ENCODE measurements around the gene PDLIM5. TPM values are rescaled to one million over a fixed set of nuclear protein-coding genes. Genes with fewer than 3 reads are reported as not detected.

Gene PDLIM5
- total RNA-seq, 4 donors from 2014 or later = 62.9 to 133 (median 110) TPM

GRCh38 chr4:94686086-94686485 is 234.3 kb downstream of the PDLIM5 start:
- H3K27ac ChIP-seq = no peak overlapping the region
- intact Hi-C loops (cut with DNase I; ENCODE audit: low total_unique reads) (no loop called here), in situ Hi-C loops (cut with MboI; ENCODE audit: low pct_ligation_motif_present in 1 of 4, low pct_unique_long_range_greater_than_20kb in 1 of 4, low sequenced_read_pairs in 3 of 4) (no loop called here)
- no peak for DNase-seq
- WGBS, 2 donors (ENCODE audit: low coverage in 1 of 2) = 94 to 100% methylated on average over 2 to 5 of the region's 5 CpGs
- no peaks in the 10 kb centered on the region for H3K36me3 ChIP-seq
- no peaks in the 10 kb centered on the region for H3K4me1 ChIP-seq
- TF ChIP-seq POLR2AphosphoS5 (IDR thresholded peaks at IDR 0.05) = no peak
- H3K9me3 ChIP-seq = no peaks in the 10 kb centered on the region
- H3K4me3 ChIP-seq = no peak overlapping the region
- no peaks in the 10 kb centered on the region for H3K27me3 ChIP-seq

GRCh38 chr4:94689155-94689860 is 237.6 kb downstream of the PDLIM5 start:
- in situ Hi-C loops (cut with MboI; ENCODE audit: low pct_ligation_motif_present in 1 of 4, low pct_unique_long_range_greater_than_20kb in 1 of 4, low sequenced_read_pairs in 3 of 4) (no loop called here), intact Hi-C loops (cut with DNase I; ENCODE audit: low total_unique reads) (no loop called here)

GRCh38 chr4:94690851-94691254 is 239.1 kb downstream of the PDLIM5 start:
- Histone ChIP-seq H3K27ac (no peak overlapping the region), H3K9me3 (no peaks in the 10 kb centered on the region), H3K4me3 (no peak overlapping the region), H3K36me3 (no peaks in the 10 kb centered on the region), H3K4me1 (no peaks in the 10 kb centered on the region), H3K27me3 (no peaks in the 10 kb centered on the region)
- no peak for DNase-seq
- intact Hi-C loops (cut with DNase I; ENCODE audit: low total_unique reads) (no loop called here), in situ Hi-C loops (cut with MboI; ENCODE audit: low pct_ligation_motif_present in 1 of 4, low pct_unique_long_range_greater_than_20kb in 1 of 4, low sequenced_read_pairs in 3 of 4) (no loop called here)
- TF ChIP-seq POLR2AphosphoS5 (IDR thresholded peaks at IDR 0.05) (no peak), POLR2A (IDR thresholded peaks at IDR 0.05) (no peak), EP300 (IDR thresholded peaks at IDR 0.05; ENCODE audit: low read depth) (no peak)
- WGBS, 2 donors (ENCODE audit: low coverage in 1 of 2) = 43 to 56% methylated on average over 4 of the region's 4 CpGs

More at GRCh38 chr4:94689155-94689860, 237.6 kb downstream of the PDLIM5 start:
- no peaks in the 10 kb centered on the region for H3K4me1 ChIP-seq
- H3K9me3 ChIP-seq = no peaks in the 10 kb centered on the region
- WGBS, 2 donors (ENCODE audit: low coverage in 1 of 2) = 58 to 59% methylated on average over 4 of the region's 4 CpGs
- no peak overlapping the region for H3K27ac ChIP-seq
- no peaks in the 10 kb centered on the region for H3K36me3 ChIP-seq
- H3K4me3 ChIP-seq = no peak overlapping the region
- no peak for TF ChIP-seq CTCF (IDR thresholded peaks at IDR 0.05)
- H3K27me3 ChIP-seq = no peaks in the 10 kb centered on the region
- no peak for DNase-seq

- WGBS, 2 donors (ENCODE audit: low coverage in 1 of 2) = 89 to 100% methylated on average over 1 of the region's 1 CpG
- TF ChIP-seq CTCF (IDR thresholded peaks at IDR 0.05) (no peak), POLR2AphosphoS5 (IDR thresholded peaks at IDR 0.05) (no peak), POLR2A (IDR thresholded peaks at IDR 0.05) (no peak), EP300 (IDR thresholded peaks at IDR 0.05; ENCODE audit: low read depth) (no peak)
- in situ Hi-C loops (cut with MboI; ENCODE audit: low pct_ligation_motif_present in 1 of 4, low pct_unique_long_range_greater_than_20kb in 1 of 4, low sequenced_read_pairs in 3 of 4) = no loop called here
- H3K4me1 ChIP-seq = no peaks in the 10 kb centered on the region
- no peak overlapping the region for H3K27ac ChIP-seq
- intact Hi-C loops (cut with DNase I; ENCODE audit: low total_unique reads) = no loop called here
- no peaks in the 10 kb centered on the region for H3K36me3 ChIP-seq
- no peak for DNase-seq
- no peaks in the 10 kb centered on the region for H3K9me3 ChIP-seq
- no peaks in the 10 kb centered on the region for H3K27me3 ChIP-seq
- no peak overlapping the region for H3K4me3 ChIP-seq
These were observed 239.8 kb downstream of the PDLIM5 start for GRCh38 chr4:94691552-94691951.

GRCh38 chr4:94695384-94695783 is 243.6 kb downstream of the PDLIM5 start:
- H3K9me3 ChIP-seq = no peaks in the 10 kb centered on the region
- no peaks in the 10 kb centered on the region for H3K27me3 ChIP-seq
- in situ Hi-C loops (cut with MboI; ENCODE audit: low pct_ligation_motif_present in 1 of 4, low pct_unique_long_range_greater_than_20kb in 1 of 4, low sequenced_read_pairs in 3 of 4) (no loop called here), intact Hi-C loops (cut with DNase I; ENCODE audit: low total_unique reads) (no loop called here)
- H3K4me3 ChIP-seq = no peak overlapping the region
- no peak overlapping the region for H3K27ac ChIP-seq
- TF ChIP-seq POLR2A (IDR thresholded peaks at IDR 0.05) = no peak
- no peak for TF ChIP-seq CTCF (IDR thresholded peaks at IDR 0.05)
- no peak for TF ChIP-seq POLR2AphosphoS5 (IDR thresholded peaks at IDR 0.05)
- TF ChIP-seq EP300 (IDR thresholded peaks at IDR 0.05; ENCODE audit: low read depth) = no peak
- no peaks in the 10 kb centered on the region for H3K36me3 ChIP-seq
- no peaks in the 10 kb centered on the region for H3K4me1 ChIP-seq
- no peak for DNase-seq
- WGBS, 2 donors (ENCODE audit: low coverage in 1 of 2) = 75% methylated on average over 4 of the region's 4 CpGs

All from transverse colon (tissue), 4 donors.